GM18519 (cell line): ENCODE results near the gene GRIFIN.

Experiments
- ATAC-seq: cut with Tn5 transposase; IDR thresholded peaks from one replicate; pipeline ENCODE4 v1.9.1; 2021; ENCODE audit warnings: mild to moderate bottlenecking, moderate library complexity; ENCODE audit not compliant: unreplicated experiment, low FRiP score

The GRIFIN gene

DNA sequence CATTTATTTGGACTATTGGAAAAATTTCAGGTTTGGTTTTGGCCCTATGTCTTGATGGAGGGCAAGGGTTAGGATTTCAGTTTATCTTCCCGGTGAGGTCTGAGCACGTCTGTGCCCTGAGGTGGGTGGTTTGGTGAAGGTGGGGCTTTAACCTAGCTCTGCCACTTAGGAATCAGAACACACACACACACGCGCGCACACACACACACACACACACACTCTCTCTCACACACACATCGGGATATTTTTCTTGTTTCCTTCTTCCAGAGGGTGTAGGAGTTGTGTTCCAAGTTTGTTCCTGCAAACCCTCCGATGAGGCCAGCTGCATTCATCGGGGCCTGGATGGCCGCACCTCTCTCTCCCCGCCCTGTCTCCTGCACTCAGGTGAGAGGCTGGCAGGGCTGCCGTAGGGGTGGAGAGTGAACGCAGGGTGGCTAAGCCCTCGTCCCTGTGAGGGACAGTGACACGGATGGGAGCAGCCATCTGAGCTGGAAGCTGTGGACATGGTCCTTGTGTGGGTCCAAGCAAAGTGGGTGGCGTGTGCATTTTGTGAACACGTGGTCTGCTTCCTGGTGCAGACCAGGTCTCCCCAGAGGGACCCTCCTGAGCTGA lies 38.6 kb downstream of the GRIFIN start:
- no peak for ATAC-seq

DNA sequence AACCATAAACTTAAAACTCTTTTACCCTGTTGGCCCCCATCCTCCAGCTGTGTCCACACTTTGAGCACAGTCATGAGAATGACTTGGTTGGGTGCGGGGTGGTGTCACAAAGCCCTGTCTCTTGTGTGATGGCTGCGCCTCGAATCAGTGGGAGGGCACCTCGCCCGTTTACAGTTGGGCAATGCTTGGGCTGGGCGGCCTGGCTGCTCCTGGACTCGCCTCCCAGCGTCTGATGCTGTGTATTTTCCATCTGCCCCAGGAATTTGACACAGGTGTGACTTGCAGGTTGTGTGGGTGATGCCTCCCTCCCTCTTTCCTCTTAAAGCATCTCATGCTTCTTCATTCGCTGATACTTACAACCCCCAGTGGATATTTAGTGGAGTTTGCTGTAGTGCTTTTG lies 39.1 kb downstream of the GRIFIN start:
- no peak for ATAC-seq

DNA sequence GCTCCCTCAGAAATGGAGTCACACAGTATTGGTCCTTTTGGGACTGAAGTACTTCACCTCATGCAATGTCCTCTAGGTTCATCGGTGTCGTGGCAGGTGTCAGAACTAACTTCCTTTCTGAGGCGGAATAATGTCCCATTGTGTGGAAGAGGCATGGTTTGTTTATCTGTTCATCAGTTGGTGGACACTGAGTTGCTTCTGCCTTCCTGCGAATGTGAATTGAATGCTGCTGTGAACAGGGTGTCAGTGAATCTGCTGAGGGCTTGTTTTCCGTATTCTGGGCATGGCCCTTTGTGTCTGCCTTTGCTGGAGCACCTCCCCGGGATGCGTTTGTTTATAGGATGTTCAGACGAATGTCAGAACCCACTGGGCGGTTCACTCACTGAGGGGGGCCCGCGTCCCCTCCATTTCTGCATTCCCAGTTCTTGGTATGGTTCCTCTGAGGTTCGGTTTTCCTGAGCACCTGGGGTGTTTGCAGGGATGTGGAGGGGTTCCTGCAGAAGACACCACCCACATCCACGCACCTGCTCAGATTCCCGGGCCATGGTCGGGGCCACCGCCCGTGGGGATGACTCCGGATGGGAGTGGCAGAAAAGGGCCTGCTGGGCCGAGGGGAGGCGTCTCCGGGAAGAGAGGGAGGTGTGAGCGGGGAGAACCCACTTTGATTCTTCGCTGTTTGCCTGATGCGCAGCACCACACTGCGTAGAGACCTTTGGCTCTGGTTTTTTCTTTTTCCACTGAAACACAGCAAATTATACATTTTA lies 39.7 kb downstream of the GRIFIN start:
- ATAC-seq = no peak

DNA sequence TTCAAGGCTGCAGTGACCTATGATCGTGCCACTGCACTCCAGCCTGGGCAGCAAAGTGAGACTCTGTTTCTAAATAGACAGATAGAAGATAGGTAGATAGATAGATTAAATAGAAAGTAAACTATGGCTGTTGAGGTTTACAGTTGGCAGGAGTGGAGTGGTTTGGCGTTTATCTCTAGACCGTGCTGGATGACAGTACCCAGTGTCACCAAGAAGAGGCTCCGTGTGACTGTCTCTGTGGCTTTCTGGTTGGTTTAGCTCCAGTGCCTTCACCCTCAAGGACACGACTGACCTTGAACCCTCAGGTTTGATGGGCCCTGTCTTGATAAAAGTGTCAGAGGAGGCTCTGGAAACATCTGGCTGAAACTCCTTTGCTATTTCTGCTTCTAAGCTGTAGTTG lies 41.1 kb downstream of the GRIFIN start:
- no peak for ATAC-seq

DNA sequence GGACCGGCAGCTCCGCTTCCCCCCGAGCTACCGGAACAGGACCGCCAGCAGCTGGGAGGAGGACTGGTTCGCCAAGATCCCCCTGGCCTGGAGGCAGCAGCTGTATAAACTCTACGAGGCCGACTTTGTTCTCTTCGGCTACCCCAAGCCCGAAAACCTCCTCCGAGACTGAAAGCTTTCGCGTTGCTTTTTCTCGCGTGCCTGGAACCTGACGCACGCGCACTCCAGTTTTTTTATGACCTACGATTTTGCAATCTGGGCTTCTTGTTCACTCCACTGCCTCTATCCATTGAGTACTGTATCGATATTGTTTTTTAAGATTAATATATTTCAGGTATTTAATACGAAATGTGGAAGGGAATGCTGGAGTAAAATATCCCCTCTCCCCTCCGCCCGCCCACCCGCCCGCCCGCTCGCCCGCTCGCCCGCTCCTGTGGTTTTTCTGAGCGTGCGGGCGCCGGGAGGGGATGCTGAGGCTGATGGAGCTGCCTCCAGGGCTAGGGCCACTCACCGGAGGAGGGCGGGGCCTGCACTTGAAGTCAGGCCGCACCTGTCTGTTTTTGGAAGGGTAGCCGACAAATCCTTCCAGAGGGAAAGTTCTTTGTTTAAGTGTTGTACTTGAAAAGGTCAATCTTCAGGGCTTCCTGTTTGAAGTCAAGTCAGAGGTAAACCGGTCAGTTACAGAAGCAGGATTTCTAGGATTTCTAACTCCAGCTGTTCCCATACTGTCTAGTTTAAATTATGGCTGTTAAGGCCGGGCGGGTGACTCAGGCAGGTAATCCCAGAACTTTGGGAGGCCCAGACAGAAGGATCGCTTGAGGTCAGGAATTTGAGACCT lies 42.3 kb downstream of the GRIFIN start:
- ATAC-seq = no peak

DNA sequence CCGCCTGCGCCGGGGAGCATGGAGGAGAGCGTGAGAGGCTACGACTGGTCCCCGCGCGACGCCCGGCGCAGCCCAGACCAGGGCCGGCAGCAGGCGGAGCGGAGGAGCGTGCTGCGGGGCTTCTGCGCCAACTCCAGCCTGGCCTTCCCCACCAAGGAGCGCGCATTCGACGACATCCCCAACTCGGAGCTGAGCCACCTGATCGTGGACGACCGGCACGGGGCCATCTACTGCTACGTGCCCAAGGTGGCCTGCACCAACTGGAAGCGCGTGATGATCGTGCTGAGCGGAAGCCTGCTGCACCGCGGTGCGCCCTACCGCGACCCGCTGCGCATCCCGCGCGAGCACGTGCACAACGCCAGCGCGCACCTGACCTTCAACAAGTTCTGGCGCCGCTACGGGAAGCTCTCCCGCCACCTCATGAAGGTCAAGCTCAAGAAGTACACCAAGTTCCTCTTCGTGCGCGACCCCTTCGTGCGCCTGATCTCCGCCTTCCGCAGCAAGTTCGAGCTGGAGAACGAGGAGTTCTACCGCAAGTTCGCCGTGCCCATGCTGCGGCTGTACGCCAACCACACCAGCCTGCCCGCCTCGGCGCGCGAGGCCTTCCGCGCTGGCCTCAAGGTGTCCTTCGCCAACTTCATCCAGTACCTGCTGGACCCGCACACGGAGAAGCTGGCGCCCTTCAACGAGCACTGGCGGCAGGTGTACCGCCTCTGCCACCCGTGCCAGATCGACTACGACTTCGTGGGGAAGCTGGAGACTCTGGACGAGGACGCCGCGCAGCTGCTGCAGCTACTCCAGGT lies 43.1 kb downstream of the GRIFIN start:
- ATAC-seq = no peak

DNA sequence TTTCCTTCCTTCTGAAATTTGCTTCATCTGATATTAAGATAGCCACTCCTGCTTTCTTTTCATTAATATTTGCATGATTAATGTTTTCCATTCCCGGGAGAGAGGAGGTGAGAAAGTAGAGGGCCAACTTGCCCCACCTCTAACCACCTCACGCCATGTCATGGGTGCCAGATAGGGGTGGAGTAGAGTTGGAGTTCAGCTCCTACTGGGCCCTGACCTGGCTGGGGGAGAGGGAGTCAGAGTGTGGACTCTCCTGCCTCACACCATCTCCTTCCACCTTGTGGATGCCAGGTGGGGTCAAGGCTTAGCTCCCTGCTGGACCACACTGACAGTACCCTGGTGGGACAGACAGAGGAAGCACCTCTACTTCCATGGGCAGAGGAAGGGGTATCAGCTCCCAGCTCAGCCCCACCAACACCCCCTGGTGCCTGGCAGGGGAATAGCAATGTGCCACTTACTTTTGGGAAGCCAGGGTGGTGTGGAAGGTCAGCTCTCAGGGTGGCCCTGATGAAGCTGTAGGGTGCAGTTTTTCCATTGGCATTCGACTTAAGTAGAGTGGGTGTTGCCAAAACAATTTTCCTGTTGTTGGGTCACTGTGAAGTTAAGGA lies 44.8 kb downstream of the GRIFIN start:
- no peak for ATAC-seq

DNA sequence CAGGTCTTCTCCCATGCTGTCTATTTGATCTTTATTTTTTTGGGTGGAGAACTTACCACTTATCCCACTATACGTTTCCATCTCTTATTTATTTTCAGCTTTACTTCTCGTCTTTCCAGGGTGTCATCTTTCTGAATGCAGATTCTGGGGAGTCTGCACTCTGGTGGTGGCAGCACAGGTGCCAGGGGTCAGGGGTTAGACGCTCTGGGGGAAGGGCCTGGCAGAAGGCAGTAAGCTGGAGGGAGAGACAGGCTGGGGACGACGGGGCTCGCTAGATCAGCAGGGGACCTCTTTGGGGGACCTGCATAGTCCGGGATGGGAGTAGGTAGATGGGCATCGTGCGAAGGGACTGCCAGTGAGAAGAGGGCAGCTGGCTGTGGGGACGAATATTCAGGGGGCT lies 50.4 kb downstream of the GRIFIN start:
- ATAC-seq = no peak
